Parathyroid adenoma (tissue), 2 donors: ENCODE data around the gene TTC9B.

ENCODE experiments used
- H2AFZ ChIP-seq: fragments of 300-600 bp; sonication (generic); one replicate; pipeline ENCODE4 v1.7.0; 2017; ENCODE audit warnings: antibody characterized with exemption, mild to moderate bottlenecking
- H3K27ac ChIP-seq: fragments of 300-600 bp; sonication (generic); one replicate; pipeline ENCODE4 v1.7.0; 2017
- H3K27me3 ChIP-seq: fragments of 300-600 bp; sonication (generic); one replicate; pipeline ENCODE4 v1.7.0; 2017; ENCODE audit warnings: low read length; ENCODE audit not compliant: control insufficient read depth, insufficient read depth
- H3K36me3 ChIP-seq: fragments of 300-600 bp; sonication (generic); one replicate; pipeline ENCODE4 v1.7.0; 2017; ENCODE audit warnings: low read length; ENCODE audit not compliant: control insufficient read depth, insufficient read depth
- H3K4me1 ChIP-seq: fragments of 300-600 bp; sonication (generic); one replicate; pipeline ENCODE4 v1.7.0; 2017; ENCODE audit warnings: control low read depth
- H3K4me2 ChIP-seq: fragments of 300-600 bp; sonication (generic); one replicate; pipeline ENCODE4 v1.7.0; 2017; ENCODE audit warnings: low read length
- H3K4me3 ChIP-seq: fragments of 300-600 bp; sonication (generic); one replicate; pipeline ENCODE4 v1.7.0; 2017; ENCODE audit warnings: low read depth, low read length
- H3K79me2 ChIP-seq: fragments of 300-600 bp; sonication (generic); one replicate; pipeline ENCODE4 v1.7.0; 2017; ENCODE audit warnings: control low read depth
- H3K9ac ChIP-seq: fragments of 300-600 bp; sonication (generic); one replicate; pipeline ENCODE4 v1.7.0; 2017; ENCODE audit warnings: mild to moderate bottlenecking
- H3K9me3 ChIP-seq: fragments of 300-600 bp; sonication (generic); one replicate; pipeline ENCODE4 v1.7.0; 2017; ENCODE audit warnings: low read length; ENCODE audit not compliant: control insufficient read depth
- CTCF ChIP-seq: fragments of 300-600 bp; sonication (generic); IDR thresholded peaks from one replicate; pipeline ENCODE4 v1.7.0; 2017; ENCODE audit warnings: antibody characterized with exemption, mild to moderate bottlenecking
- donor health status: primary hyperparathyroidism.

Gene TTC9B

GRCh38 chr19:40232479-40232878 lies 14.3 kb upstream of the TTC9B start:
- H3K27ac ChIP-seq, result no peak overlapping the region
- no peaks in the 10 kb centered on the region for H3K79me2 ChIP-seq
- H3K9me3 ChIP-seq, result no peaks in the 10 kb centered on the region
- no peak overlapping the region for H3K4me2 ChIP-seq
- no peak for TF ChIP-seq CTCF
- H3K4me3 ChIP-seq, result no peak overlapping the region
- H3K9ac ChIP-seq, result no peak overlapping the region
- no peak overlapping the region for H2AFZ ChIP-seq
- H3K36me3 ChIP-seq, result no peaks in the 10 kb centered on the region
- H3K4me1 ChIP-seq, result peaks cover 8% of the 10 kb centered on the region
- H3K27me3 ChIP-seq, result no peaks in the 10 kb centered on the region

GRCh38 chr19:40231544-40232424 lies 13.6 kb upstream of the TTC9B start:
- H2AFZ ChIP-seq, result no peak overlapping the region
- no peak overlapping the region for H3K9ac ChIP-seq
- H3K9me3 ChIP-seq, result no peaks in the 10 kb centered on the region
- H3K4me1 ChIP-seq, result peaks cover 8% of the 10 kb centered on the region
- no peak overlapping the region for H3K4me2 ChIP-seq
- peak overlapping the region; percentile 33 for H3K27ac ChIP-seq
- TF ChIP-seq CTCF, result no peak
- H3K4me3 ChIP-seq, result no peak overlapping the region
- H3K27me3 ChIP-seq, result no peaks in the 10 kb centered on the region
- H3K79me2 ChIP-seq, result no peaks in the 10 kb centered on the region
- no peaks in the 10 kb centered on the region for H3K36me3 ChIP-seq

GRCh38 chr19:40231057-40231456 lies 12.9 kb upstream of the TTC9B start:
- Histone ChIP-seq H3K4me3 (no peak overlapping the region), H3K27ac (no peak overlapping the region), H2AFZ (no peak overlapping the region), H3K9me3 (no peaks in the 10 kb centered on the region), H3K4me1 (peaks cover 12% of the 10 kb centered on the region), H3K27me3 (no peaks in the 10 kb centered on the region), H3K79me2 (no peaks in the 10 kb centered on the region), H3K36me3 (no peaks in the 10 kb centered on the region), H3K4me2 (no peak overlapping the region), H3K9ac (no peak overlapping the region)
- TF ChIP-seq CTCF, result no peak

GRCh38 chr19:40229926-40230417 lies 11.8 kb upstream of the TTC9B start:
- Histone ChIP-seq H3K4me3 (no peak overlapping the region), H3K79me2 (no peaks in the 10 kb centered on the region), H3K4me1 (peaks cover 15% of the 10 kb centered on the region), H3K36me3 (no peaks in the 10 kb centered on the region), H2AFZ (no peak overlapping the region), H3K4me2 (no peak overlapping the region), H3K9me3 (no peaks in the 10 kb centered on the region), H3K27ac (no peak overlapping the region), H3K27me3 (no peaks in the 10 kb centered on the region), H3K9ac (no peak overlapping the region)
- TF ChIP-seq CTCF, result no peak
